HT-29 (cell line): ENCODE results near the gene L3MBTL4. TPM values are rescaled to one million over a fixed set of nuclear protein-coding genes. Genes with fewer than 3 reads are reported as not detected.

Experiments used
- DNase-seq: peaks from one replicate; pipeline ENCODE4 v3.0.0-alpha.2; 2015; ENCODE audit warnings: low spot score
- total RNA-seq: library from RNA; depleted of rRNA; stranded (reverse); fragments of >200 nt; shearing (Covaris generic); gene quantifications from 2 replicates; pipeline ENCODE4 v1.2.3, GENCODE V29; 2014

The L3MBTL4 gene
- total RNA-seq, 1 experiment from 2014 or later, result not detected

DNA sequence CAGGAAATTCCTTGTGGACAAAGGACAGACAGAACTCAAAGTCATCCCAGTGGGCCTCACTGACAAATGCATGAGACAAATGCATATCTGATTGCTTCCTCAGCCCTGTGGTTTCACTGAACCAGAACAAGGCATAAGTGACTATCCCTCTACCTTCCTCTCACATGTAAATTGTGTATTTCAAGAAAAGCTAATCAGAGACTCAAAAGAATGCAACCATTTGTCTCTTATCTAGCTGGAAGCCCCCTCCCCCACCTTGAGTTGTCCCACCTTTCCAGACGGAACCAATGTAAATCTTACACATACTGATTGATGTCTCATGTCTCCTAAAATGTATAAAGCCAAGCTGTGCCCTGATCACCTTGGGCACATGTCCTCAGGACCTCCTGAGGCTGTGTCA lies 417.4 kb downstream of the L3MBTL4 start:
- no peak for DNase-seq

DNA sequence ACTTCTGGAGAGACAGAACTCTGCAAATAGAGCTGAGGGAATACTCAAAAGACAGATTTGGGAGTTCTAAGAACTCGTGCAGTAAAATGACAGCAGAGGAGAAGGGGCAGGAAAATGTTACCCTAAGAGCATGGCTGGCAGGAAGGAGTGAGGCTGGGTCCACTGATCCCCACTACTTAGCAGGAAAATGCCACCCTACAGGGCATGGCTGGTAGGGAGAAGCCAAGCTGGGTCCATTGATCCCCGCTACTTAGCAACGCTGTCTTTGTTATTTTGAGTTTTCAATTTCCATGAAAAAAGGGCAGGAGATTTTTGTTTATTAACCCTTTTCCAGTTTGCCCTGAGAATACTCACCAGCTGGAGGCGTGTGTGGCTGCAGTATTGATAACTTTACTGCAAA lies 419.1 kb downstream of the L3MBTL4 start:
- DNase-seq, result no peak

DNA sequence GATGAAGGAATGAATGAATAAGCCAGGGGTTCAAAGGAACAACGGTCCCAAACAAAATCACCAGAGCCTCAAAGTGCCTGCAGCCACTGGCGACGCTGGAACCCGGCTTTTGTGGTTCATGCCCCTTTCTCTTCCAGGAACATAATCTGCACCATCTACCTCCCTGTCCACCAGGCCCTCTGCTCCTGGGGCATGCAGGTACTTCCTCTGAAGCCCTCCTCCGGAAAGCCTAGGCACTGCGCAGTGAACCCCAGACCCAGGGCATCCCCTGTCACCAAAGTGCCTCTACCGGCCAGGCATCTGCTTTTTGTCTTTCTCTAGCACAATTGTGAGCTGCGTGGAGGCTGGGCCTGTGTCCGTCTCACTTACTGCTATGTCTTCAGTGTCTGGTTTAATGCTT lies 420.8 kb downstream of the L3MBTL4 start:
- DNase-seq, result no peak

DNA sequence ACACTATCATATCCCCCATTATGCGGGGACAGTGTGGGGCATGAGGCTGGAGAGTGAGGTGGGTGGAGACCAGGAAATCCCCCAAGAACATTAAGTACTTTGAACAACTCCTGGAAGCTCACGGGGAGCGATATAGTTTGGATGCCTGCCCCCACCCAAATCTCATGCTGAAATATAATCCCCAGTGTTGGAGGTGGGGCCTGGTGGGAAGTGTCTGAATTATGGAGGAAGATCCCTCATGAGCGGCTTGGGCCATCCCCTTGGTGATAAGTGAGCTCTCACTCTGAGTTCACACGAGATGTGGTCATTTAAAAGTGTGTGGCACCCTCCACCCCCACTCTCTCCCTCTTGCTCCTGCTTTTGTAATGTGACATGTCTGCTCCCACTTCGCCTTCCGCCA lies 422.3 kb downstream of the L3MBTL4 start:
- no peak for DNase-seq

DNA sequence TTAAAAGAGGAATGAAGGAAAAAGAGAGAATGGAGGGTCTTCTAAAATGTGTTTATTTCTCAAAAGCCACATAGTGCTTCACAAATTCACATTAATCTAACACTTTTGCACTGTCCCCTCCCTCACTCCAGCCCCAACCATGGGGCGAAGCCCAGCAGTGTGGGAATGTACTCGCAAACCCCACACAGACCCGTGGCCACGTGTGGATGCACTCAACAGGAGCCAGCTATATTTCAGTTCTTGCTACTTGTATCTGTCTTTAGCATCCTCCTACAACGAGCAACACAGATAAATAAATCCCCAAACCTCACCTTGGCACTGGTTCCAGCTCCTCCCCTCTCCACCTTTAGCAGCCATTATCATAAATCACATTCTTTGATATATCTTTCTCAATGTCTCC lies 427.5 kb downstream of the L3MBTL4 start:
- DNase-seq, result no peak

DNA sequence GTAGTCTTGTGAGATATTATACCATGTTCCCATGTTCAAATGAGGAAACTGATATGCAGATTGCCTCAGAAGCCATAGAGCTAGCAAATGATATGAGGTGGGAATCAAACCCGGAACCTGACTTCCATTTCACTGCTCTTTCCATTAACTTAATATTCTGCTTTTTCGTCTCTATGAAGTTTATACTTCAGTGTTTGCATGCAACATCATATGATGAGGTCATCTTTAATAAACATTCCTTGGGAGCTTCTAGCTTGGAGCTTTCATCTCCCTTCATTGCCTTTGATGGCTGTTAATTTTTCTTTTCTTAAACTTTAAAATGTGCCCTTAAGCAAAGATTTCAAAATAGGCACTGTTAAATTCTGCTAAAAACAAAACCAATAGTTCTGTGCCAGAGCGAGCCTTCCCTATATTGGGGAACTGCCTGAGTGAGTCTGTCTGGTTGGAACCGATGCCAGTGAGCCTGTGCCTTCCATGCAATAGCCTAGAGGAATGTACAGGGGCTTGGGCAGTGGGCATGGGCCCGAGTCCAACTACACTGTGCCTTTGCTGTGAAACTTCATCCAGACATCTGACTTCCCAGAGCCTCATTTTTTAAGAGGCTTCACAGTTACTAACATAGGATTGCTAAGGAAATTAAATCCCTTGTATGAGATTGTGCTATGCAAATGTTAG lies 428.3 kb downstream of the L3MBTL4 start:
- no peak for DNase-seq

DNA sequence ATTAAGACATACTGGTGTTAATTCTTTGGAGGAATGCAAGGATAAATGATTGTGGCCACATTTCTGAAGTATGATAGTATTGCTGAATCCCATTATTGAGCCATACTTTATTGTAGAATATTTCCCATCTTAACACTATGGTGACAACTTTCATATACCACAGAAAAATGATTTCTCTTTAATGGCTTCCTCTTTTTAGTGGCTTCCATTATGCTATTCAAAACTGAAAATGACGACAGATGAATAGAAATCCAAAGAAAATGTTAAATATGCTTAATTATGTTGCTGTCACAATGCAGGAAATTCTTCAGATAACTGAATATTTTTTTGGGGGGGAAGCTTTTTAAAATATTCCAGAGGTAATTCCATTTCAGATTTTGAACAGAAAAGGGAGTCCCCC lies 430.5 kb downstream of the L3MBTL4 start:
- no peak for DNase-seq

DNA sequence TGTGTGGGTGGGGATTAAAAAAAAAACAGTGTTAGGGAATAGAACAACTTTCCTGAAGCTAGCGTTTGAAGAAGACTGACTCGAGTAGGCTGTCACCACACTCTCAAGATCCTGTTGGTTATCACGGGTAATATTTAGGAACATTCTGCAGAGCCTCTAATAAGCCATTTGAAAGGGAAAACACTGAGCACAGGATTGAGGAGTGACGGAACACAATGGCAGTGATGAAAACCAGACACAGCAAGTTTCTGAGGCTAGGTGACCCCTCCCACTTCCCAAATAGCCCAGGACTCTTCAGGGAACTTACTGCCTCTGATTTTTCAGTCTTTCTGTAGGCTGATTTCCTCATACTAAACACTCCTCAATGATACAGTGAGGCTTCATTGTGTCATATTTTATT lies 431.2 kb downstream of the L3MBTL4 start:
- no peak for DNase-seq

DNA sequence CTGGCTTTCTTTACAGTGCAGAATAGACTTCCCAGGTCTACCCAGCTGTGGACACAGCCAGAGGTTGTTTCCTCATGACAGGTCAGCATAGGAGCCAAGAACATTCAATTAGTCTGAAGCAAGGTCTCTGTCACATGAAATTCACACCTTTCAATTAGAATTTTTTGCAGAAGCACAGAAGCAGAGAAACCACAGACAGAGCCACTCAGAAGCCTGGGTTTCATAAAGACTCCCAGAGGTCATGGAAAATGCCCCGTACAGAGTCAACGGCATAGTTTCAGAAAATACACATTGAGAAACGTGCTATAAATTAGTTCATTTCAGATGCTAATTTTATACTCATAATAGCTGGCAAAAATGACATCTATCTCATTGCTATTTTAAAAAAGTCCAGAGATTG lies 432.4 kb downstream of the L3MBTL4 start:
- no peak for DNase-seq

DNA sequence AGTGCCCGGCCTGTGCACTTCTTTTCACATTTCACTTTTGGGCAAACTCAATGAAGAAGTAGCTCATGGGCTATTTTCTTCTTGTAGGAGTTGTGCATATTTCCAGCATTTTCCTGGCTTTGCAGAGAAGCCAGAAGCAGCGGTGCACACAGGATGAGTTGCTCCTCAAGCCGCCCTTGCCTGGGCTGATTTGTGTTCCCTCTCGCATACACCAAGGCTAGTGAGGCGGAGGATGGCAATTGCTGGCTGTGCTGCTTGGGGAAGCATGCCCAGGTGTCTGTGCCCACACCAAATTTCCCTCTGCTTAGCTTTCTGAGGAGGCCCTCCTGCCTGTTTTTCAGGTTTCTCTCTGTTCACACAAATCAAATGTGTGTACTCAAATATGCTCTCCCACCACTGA lies 434.0 kb downstream of the L3MBTL4 start:
- DNase-seq, result no peak

DNA sequence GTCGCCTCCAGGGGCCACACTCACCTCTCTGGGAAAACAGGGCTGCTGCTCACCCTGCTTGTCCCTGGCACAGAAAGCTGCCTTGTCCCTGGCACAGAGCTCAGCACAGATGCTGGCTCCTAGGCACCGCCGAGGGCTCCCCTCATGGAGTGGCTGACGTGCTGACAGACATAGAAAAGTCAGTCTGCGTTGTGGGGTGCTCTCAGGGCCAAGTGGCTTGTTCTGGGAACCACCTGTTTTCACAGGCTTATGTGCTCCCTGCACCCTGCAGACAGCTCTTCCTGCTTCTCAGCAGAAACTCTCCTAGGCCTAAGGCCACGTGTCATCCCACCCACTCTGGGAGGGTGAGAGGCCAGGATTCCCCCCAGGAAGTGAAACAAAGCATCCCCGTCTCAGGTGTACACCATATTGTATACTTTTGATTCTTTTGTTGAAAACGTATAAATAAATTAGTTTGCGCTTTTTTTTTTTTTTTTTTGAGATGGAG lies 434.7 kb downstream of the L3MBTL4 start:
- no peak for DNase-seq

DNA sequence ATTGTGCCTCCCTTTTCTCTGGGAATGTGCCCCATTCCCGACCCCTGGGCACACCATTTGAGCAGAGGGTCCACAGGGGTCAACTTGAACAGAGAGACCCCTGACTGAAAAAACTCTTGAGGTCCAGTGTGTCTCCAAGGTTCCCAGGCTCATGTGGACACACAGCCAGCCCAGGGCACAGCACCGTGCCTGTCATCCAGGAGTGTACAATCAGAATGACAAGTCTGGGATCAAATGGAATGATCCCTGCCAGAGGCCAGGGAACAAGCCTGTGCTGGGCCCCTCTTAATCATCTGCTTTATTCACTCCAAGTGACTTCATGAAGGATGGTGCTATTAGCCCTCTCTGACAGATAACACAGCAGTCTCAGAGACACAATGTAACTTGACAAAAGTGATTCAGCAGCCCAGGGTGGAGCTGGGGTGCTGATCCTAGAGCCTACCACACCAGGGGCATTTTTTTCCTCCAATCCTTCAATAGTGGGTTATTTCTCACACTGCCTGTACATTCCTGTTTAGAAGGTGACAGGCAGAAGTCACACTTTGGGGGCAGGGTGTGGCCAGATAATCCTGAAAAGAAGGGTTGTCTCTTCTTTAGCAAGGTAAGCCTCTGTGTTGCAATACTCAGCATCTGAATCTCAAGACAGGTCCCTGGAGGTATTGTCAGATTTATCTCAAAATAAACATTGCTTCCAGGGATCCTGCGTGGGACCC lies 435.4 kb downstream of the L3MBTL4 start:
- no peak for DNase-seq

DNA sequence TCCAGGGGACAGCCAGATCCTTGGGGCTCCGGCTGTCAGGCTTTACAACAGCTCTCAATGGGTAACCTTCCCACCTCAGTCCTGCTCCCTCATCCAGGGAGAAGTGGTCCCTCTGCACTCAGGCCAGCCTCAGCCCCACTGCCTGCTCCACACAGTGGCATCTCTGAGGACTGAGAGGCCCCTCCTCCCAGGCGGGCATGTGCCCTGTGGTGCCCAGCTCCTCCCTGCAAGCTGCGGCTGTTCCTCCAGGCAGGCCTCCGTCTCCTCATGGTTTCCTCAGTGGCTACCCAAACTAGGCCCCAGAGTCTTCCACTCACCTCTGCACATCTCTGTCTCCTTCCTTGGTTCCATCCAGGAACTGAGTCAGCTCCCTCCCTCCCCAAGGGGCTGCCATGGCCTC lies 437.7 kb downstream of the L3MBTL4 start:
- no peak for DNase-seq

DNA sequence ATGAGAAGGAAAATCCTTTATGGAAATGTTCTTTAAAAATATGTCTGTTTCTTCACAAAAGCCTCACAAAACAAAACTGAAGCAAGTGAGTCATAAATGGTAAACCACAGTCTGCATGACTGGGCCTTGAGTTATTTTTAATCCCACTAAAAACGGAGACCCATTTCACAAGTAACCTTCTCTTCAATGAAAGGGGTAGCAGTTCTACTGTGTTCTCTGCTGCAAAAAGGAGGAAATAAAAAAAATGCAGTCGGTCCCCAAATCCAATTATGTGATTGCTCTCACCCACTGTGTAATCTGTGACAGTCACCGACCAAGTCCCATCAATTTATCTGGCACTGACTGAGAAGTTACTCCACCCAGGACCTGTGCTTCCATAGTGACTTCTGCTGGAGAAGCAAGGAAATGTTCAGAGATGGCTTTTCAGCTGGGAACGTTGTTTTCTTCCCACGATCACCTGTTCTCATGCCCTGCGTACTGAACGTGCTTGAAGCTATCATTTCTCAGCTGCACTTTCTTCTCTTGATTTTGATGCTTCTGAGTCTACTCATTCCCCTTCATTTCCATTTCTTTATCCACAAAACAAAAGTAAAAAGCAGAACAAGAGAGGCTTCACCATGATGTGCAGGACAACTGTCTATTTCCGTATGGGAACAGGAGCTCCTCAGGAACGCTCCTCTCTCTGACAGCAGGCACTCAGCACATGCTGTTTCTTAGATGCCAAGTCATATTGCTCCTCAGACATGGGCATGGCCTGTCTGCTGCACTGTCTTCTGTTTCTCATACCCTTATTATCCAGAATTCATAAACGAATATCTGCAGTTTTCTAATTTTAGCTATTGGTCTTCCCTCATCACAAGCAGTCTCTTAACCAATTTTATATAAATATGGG lies 439.4 kb downstream of the L3MBTL4 start:
- DNase-seq, result no peak

DNA sequence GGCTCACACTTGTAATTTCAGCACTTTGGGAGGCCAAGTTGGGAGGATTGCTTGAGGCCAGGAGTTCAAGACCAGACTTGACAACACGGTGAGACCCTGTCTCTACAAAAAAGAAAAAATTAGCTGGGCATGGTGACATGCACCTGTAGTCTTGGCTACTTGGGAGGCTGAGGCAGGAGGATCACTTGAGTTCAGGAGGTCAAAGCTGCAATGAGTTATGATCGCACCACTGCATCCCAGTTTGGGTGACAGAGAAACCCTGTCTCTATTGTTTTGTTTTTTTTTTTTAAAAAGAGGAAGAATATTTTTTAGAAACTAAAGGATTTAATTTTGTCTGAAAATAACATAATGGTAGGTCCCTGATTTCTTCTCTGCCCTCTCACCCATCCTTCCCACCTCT lies 440.0 kb downstream of the L3MBTL4 start:
- DNase-seq, result no peak

DNA sequence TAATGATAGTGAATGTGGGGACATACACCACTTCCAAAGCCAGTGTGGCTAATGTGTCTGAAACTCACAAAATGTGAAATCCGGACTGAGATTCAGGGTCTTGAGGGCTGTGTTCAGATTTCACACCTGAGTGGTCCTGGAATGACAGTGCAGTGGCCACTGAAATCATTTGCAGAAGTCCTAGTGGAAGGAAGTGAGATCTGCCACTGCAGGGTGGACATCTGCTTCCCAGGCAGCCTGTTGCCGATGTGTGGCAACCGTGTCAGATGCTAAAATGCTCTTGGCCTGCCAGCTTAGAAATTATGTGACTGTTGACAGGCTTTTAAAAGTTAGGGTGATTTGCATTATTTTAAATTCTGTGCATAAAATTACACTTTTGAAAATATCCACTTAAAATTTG lies 441.6 kb downstream of the L3MBTL4 start:
- no peak for DNase-seq

DNA sequence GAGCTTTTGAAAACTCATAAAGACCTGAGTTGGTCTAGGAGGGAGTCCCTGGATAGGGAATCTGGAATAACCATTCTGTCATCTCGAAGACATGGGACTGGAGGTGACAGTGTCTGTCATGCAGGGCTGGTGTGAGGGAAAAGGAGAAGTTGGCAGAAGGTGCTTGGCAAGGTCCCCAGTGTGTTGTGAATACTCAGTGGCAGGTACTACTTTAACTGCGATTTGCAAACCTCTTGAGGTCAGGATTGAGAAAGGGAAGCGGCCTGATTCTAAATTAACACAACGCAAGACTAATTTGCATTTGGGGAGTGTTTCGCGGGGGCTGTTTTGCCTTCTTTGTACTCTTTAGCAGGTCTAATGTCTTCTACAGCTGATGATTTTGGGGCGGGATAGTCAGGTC lies 442.4 kb downstream of the L3MBTL4 start:
- no peak for DNase-seq

DNA sequence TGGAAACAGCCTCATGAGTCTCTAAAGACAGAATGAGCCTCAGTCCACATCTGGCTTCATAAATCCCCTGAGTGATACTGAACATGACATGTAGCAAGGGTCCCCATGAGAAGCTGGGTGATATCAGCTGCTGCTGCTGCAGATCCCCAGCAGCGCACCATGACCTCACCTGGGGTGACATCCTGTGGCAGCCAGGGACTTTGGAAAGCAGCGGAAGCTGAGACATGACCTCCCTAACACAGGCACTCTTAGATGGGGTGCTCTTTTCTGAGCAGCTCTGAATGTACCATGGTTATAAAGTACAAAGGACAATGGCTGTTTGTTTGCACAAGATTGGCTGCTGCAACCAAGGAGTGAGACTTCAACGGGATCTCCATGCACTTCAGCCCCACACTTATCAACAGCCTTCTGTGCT lies 444.7 kb downstream of the L3MBTL4 start:
- DNase-seq, result no peak

DNA sequence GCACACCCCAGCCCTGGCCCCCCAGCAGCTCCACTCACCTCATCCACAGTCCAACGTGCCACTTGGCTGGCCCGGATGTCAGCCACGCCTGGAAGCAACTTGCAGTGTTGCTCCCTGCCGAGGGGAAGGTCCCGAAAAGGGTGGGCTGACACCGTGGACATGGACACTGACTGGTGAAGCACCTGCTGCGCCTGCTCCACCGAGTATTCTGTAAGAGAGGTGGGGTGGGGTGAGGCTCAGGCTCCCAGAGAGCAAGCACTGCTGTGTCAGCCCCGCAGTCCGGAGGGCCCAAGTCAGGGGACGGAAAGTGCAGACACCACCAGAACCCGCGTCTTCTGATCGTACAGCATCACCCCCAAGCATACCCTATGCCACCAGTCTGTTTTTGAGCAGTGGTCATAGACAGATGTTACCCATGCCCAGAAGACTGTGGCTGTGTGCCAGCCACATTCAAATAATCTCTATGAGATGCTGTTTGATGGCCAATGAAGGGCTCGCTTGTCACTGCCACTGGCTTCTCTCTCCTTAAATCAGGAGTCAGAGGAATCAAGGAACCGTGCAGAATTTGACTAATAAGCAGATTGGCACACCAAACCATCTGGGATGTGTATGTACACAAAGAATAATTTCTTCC lies 445.2 kb downstream of the L3MBTL4 start:
- no peak for DNase-seq

DNA sequence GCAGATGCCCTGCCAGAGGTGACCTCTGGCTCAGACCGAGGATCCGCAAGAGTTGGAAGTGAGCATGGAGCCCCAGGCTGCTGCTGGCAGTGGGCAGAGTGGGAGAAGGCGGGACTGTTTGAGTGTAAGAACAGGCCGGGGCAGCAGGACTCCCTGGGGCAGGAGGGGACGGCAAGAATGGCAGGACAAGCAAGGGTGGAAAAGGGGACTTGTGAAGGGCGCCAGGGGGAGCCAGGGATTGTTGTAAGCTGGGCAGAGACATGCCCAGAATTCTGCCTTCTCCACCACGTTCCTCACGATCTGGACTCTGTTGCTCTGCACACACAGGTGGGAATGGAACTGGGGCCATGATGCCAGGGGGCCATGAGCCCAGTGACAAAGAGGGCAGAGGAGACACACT lies 447.0 kb downstream of the L3MBTL4 start:
- DNase-seq, result no peak

DNA sequence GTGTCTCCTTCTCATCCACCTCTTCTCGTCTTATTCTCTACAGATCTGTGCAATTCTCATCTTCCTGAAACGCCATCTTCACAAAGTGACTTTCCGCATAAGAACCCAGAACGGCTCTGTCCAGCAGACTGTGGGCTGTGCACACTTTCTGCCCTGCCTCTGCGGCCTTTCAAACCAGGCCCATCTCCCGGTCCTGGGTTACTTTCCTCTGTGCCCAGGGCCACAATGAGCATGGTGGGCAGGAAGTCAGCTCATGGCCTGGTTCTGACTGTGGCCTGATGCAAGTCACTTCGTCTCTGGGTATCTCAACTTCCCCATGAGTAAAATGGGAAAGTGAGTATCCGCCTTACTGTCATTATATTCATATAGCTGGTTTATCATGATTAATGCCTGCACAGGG lies 447.7 kb downstream of the L3MBTL4 start:
- DNase-seq, result no peak

DNA sequence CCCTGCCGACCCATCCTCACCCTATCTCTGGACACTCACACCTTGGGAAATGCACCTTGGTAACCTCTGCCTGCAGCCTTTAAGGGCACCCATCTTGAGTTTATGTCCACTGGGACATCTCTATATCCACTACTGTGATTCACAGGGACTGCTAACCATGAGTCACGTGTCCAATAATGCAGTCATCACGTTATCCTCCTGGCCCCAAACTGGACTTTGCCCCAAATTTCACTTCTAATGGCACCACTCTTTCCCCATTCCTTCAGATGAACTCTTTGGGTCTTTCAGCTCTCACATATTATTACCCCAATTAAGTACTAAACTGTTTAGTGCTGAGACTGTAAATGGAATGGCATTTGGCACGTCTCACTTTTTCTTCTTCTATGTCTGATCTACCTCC lies 448.2 kb downstream of the L3MBTL4 start:
- DNase-seq, result no peak
